ENCODE measurements around the gene MGLL. TPM values are rescaled to one million over a fixed set of nuclear protein-coding genes. Genes with fewer than 3 reads are reported as not detected.

MGLL gene
- total RNA-seq, 1 donor from 2014 or later: 40.9 TPM

DNA sequence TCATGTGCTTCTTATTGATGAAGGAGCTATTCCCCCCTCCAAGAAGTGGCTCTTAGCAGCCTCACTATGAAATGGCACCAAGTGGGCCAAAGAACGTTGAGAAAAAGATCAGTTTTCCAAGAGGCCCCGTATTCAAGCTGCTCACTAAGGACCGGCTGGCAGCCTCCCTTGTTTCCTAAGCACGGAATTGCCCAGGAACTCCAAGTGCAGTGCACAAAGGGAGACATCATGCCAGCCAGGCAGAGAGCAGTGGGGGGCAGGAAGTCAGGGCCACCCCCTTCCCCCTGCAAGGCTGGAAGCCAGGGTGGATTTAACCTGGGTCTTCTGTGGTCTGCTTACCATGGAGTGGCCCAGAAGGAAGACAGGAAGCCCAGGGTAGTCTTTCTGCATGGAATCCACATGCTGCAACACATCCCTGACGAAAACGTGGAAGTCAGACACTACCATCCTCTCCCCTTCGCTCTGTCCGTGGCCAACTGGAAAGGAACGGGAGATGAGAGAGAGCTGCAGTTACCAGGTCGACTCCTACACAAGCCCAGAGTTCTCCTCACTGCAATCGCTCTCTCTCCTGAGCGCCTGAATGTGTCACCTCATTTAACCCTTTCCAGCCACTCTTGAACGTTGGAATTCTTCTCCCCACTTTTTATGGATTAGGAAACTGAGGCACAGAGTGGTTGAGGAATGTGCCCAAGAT lies 100.1 kb downstream of the MGLL start:
- DNase-seq: no peak

DNA sequence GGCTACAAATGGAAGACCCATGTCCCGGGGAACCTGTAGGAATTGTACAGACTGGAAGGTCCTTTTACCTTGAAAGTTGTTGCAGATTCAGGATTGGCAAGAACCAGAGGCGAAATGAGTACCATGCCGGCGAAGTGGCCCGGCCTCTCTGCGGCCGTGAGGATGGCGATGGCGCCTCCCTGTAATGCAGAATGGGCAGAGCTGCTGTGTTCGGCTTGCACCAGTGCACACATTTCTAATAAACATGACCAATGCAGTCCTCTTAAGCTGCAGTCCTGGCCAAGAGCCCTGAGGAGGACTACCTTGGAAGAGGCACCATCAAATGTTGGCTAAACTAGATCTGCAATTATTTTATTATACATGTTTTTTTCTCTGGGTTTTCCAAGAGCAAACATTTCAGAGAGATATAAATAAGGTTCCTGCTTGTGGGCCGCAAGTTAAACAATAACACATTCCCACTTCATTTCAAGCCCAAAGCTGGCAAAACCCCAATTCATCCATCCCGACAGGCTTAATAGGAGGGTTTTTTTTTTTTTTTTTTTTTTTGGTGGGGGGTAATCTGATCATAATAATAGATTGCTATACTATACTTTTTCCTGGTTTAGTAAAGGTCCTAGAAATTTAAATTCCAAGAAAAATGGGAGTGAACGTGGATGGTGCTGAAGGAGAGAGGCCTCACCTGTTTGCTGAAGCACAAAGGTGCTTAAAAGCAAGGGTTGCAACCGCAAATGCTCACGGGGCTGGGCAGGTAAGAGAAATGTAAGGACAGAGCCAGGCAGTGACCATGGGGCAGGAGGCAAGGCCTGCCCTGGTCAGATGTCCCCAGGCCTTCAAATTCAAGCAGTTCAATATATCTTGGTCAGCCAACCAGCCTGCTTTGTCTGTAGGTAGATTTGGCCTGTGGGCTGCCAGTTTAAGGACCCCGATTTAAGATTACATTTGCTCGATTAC lies 101.1 kb downstream of the MGLL start:
- DNase-seq: no peak

DNA sequence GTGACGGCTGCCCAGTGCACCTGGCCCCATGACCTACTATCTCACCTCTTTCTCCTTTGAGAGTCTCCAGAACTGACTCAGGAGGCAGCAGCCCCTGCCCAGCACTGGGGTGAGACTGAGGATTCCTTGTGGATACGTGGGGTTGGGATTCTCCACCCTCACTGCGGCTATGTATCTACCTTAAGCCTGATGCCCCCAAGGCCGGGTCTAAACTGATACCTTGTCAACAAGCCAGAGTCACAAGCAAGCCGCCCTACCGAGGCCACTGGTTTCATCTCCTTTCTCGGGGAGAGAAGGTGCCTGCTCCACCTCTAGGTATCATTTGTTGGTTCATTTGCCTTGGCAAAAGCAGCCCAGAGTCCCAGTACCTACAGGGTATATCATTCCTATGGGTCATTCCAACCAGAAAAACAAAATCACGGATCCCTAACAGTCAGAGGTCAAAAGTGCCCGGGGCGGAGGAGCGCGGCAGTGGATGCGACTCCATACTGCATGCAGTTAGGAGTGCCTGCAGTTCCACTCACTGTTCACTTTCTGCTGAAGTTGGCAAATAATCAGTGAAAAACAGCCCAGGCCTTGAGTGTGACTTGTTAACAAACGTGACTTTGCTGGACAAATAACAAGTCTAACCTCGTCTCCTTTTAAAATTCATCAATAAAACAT lies 102.0 kb downstream of the MGLL start:
- no peak for DNase-seq

DNA sequence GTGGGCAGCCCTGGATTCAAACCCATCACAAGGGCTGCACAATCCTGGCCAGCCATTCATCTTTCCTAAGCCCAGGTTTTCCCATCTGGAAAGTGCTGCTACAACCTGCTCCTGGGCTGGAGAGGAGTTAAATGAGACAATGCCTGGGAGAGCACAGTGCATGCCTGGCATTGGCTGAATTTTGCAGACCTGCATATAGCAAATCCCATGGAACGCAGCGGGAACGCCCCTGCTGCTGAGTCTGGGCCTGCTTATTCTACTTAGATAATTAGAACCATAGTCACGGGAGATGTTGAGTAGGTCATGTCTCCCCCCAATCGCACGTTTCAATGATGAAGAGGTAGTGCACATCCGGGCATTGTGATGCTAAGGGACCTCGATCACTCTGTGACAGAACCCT lies 102.9 kb downstream of the MGLL start:
- DNase-seq: no peak

DNA sequence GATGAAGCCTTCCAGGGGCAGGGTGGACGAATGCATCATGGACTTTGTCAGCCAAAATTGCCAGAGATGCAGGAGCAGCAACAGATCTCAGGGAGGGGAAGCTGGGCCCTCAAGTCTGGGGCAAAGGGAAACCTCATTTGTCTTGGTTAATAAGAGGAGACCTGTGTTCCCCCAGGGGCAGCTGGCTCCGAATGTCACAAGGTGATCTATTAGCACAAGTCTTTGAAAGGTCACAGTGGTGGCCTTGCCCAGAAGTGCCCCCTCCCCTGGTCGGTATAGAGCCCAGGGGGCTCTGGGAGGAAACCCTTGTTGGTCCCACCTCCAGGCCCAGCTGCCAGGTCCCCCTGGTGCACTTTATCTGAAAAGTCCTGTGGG lies 103.4 kb downstream of the MGLL start:
- DNase-seq: no peak

DNA sequence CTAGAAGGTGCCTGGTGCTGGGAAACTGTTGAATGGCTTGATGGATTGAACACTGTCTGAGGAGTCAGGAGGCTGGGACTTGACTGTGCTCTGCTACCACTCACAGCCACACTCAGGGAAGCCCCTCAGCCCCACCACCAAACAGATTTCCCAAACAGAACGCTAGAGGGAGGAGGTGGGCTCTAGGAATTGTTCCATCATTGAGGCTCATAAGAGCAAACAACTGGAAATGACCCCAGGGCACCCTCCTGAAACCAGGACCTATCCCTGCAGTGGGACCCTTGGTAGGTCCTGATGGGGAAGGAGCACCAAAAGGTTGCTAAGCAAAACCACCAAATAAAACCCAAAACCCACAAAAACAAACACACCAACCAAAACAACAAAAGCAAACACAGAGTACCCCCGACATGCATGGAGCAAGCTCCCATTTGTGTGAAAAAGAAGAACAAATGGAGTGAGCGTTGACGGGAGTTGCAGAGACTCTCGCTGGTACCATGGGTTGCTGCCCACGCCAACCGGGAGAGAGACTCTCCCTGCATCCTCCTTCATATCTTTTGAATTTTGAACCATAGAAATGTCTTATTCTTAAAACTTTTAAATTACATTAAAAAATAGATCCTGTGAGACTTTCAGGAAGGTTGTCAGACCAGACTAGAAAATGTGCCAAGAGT lies 103.9 kb downstream of the MGLL start:
- no peak for DNase-seq

DNA sequence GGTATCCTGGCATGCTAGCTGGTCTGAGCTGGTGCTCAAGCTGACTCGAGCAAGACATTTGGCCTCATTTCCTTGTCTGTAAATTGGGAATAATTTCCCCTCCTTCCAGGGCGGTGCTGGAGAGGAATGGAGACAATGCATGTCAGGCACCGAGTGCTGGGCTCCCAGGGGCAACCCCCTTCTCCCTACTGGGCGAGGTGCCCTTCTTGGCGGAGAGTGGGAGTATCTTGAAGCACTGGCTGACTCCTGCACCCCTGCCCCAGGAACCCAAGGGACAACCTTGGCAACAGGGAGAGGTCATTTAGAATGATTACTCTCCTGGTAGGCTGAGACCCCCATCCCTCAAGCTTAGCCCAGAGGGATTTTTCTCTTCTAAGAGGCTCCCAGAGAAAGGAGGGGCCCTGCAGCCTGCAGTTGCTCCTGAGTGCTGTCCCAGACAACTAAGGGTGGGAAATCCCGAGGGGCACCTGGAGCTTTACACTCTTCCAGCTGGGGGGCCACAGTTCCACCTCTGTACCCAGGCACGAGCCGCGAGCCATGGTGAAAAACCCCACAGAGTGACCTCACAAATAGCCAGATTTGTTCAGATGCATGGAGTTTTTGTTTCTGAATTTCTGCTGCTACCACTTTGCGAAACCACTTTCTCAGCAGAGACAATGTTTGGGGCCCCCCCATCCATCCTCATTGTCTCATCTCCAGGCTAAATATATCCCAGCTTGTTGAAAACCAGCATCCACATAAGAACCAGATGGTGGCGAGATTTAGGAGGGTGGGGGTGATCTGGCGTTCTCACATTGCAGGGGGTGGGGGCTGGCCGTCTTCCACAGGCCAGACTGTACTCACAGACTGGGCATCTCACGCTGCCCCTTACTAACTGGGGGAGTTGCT lies 104.7 kb downstream of the MGLL start:
- peak; percentile 37 for DNase-seq

DNA sequence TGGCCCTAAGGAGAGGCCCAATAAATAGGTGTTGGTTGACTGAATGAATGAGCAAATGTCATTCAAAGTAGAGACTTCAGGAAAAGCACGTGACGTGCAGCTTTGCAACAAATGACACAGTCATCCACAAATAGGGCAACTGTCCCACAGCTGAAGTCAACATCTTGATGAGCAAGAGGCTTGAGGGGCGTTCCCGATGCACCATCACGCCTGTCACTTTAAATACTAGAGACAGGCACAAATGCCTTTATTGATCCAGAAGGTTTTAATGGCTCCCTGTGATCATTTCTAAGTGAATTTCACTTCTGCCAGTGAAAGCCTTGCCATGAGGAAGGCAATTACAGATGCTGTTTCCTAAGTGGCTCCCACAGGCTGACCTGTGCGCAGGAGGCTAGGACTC lies 105.9 kb downstream of the MGLL start:
- no peak for DNase-seq

DNA sequence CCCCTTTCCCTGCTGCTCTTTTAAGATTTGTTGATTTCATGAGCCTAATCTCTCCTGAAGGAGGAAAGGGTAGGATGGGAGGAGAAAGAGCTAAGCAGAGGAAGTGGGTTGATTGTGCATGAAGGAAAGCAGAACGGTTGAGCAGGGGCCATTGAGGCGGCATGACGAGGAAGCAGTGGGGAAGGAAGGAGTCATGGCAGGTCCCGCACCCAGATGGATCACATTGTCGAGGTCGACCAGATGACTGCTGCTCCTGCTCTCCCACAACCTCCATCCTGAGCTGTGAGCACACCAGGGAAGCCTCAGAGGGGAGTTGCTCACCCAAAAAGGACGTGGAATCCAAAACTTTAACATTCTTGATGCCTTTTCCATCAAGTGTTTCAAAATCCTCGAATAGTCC lies 106.8 kb downstream of the MGLL start:
- no peak for DNase-seq

DNA sequence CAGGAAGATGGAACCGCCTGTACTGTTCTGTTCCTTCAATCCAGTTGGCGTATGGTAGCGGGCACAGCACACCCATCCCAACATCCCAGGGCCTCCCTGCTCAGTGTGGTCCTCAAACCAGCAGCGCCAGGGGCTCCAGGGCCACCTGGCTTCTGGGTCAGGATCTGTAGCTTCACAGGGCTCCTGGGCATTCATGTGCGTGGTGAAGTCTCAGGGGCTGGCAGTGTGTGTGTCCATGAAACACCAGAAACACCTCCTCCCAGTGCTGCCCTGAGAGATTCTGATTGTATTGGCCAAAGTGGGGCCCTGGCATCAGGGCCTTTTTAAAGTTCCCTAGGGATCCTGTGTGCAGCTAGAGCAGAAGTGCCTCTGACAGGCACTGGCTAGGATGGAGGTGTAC lies 107.4 kb downstream of the MGLL start:
- DNase-seq: no peak

DNA sequence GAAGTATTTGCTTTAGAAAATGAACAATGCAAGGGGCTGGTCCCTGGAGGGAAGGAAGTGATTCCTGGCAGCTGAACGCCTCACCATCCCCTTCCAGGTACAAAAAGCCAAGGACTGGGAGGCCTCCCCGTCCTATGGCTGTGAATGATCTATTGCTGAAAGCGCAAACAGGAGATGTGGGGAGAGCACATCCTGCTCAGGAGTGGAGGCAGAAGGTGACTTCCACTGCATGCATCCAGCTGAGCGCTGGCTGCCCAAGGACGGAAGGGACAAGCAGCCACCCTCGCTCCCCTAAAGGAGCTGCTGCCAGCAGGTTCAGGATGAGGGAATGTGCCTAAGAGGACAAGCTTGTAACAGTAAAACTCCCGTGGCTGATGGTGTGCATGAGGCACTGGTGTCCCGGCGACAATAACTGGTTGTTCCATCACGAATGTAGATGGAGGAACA lies 108.2 kb downstream of the MGLL start:
- DNase-seq: no peak

DNA sequence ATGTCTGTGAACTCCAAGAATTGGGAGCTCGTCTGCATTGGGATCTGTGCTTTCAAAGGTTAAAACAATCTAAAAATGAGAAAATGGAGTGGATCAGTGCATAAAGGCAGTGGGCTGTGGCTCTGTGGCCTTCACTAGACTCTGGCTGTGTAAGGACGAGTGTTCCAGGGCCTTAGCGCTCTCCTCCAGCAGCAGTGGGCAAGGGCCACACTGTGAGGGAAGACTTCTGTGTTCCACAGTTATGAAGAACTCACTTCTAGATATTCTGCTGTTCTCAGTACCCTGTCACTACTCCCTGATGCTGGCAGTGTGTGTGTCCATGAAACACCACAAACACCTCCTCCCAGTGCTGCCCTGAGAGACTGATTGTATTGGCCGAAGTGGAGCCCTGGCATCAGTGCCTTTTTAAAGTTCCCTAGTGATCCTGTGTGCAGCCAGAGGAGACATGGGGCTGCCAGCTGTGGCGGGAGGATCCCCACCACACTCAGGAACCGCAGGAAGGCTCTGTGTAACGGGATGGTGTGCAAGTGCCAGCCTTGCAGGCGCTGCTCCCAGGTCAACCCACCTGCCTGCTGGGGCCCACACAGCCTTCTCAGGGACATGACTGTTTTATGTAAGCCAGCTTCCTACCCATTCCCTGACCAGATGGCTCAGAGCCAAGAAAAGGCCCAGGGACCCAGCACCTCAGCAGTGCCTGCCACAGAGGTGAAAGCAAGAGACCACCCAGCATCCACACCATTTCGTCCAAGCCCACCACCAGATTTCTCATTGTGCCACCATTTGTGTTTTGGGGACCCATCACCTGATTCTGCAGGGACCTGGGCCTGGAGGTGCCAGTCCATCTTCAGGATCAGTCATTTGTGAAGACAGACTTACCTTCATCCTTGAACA lies 109.2 kb downstream of the MGLL start:
- DNase-seq: no peak

DNA sequence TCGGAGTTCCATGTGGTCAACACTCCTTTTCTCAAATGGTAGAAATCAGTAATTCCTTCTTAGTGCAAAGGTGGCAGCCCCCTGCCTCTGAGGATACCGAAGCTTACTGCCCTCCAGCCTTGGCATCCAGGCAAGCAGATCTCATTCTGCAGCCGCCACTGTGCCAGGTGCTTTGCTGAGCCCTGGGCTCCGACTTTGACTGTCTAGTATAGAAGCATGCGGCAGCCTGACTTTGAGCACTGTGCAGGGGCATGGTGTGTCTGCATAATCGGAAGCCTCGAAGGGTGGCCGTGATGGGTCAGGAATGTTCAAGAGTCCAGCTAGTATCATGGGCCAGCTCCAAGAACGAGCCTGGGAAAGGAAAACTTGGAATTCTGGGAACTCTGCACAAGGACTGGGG lies 109.9 kb downstream of the MGLL start:
- DNase-seq: no peak

DNA sequence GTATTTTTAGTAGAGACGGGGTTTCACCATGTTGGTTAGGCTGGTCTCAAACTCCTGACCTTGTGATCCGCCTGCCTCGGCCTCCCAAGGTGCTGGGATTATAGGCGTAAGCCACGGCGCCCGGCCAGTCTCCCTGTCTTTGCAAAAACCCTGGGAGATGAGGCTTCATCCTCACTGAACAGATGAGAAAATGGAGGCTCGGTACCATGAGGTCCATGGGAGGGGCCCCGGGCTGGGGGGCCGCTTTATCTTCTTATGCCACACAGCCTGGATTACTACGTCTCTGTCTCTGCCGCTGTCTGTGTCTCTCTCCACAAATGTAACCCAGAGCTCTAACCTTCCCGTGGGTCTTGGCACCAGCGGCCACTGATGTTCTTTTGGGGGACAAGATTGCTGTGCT lies 110.4 kb downstream of the MGLL start:
- no peak for DNase-seq

DNA sequence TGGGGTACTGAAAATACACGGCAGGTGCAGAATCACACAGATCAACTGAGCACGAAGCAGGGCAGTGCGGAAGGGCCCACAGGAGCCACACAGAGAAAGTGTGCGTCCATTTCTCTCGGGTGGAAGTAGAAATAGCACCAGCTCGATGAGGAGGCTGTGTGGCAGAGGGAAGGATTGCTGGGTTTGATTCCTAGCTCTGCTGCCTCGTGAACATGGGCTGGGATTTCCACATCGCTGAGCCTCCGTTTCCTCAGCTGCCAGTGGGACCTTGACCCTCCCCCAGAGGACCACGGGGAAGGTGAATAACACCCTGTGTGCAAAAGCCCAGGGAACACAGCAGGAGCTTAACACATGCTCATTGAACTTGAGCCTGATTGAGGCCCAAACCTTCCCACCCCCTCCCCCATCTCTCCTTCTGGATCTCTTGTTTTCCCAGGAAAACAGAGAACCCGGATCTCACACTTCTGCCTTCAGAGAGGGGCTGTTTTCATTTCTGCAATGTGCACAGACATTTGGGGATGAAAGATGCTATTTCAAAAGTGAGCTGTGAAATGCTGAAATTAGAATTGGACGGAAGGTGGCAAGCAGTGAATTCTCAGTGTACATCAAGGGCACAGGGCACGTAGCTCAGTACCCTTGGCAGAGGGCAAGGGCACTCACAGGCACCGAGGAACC lies 111.2 kb downstream of the MGLL start:
- DNase-seq: no peak

DNA sequence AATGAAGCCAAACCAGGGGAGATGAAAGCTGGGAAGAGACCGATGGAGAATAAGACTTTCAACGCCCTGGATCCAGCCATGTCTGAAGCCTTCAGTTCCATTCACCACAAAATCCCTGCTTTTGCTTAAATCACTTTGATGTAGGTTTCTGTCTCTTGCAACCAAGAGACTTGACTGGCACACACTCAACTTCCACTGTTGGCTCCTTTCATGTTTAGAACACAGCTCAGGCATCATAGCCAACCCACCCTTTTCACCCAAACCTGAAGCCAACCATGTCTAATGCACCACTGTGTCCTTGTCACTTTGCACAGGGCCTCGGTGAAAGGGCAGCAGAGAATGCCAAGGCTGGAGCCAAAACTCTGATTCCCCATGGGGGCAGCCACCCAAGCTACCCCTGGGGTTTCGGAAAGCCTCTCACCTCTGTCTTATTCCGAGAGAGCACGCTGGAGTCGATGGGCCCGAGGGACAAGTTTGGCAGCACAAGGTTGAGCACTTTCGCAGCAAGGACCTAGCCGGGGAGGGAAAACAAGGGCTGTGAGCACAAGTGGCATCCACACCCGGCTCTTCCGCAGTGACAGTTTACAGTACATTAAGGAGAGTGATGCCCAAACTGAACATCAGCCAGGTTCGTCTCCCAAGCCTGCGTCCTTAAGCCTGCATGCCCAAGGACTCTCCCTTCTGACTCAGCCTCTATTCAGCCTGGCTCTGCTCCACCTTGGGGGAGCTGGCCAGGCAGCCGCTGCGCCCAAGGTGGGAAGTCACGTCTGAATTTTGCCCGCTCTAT lies 112.0 kb downstream of the MGLL start:
- DNase-seq: no peak

DNA sequence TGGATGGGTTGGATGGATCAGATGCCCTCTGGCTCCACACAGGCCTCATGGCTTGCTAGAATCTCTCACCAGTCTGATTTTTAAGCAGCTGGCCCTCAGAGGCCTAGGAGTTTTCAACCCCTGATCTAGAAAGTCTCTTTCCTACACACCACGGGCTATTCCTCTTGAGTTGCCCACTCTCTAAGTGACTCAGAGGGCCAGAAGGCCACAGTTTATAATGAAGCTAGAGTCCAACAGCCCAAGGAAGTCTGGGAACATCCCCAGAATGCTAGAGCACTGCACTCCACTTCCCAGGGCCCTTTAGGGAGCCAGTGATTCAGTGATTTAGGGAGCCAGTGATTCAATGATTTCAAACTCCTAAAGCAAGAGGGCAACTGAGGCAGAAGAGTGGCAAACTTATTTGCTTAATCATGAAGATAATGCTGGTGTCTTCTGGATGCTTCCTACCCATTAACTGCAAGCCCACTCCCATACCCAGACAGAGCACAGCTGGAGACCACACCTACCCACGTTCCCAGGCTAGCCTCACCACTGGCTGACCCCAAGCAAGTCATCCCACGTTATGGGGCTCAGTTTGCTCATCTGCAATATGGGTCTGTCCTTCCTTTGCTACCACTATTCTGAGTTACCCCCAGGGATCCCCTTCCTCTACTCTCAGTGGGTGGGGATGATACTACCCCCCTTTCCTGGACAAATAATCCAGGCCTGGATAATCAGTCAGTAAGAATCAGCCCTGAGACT lies 112.8 kb downstream of the MGLL start:
- no peak for DNase-seq

DNA sequence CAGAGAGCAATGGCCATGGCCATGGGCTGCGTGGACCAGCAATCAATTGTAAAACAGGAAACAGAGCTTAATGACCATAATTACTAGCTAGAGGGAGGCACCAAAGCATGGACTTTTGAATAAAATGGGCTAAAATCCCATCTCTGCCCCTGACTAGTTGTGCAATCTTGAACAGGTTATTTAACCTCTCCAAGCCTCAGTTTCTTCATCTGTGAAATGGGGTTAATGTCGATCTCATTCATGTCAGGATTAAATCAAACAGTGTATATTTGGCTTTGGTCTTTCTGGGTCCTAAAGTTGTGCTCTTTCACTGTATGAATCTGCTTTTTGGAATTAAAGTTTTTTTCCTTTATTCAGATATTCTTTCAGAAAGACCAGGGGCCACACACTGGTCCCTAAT lies 113.5 kb downstream of the MGLL start:
- no peak for DNase-seq

Data from occipital lobe (tissue), 2 donors.